GM18858 (cell line): Measurements from ENCODE around the gene MCAM.

Source experiments
- ATAC-seq: cut with Tn5 transposase; IDR thresholded peaks from one replicate; pipeline ENCODE4 v1.9.1; 2021; ENCODE audit not compliant: unreplicated experiment

The MCAM gene

DNA sequence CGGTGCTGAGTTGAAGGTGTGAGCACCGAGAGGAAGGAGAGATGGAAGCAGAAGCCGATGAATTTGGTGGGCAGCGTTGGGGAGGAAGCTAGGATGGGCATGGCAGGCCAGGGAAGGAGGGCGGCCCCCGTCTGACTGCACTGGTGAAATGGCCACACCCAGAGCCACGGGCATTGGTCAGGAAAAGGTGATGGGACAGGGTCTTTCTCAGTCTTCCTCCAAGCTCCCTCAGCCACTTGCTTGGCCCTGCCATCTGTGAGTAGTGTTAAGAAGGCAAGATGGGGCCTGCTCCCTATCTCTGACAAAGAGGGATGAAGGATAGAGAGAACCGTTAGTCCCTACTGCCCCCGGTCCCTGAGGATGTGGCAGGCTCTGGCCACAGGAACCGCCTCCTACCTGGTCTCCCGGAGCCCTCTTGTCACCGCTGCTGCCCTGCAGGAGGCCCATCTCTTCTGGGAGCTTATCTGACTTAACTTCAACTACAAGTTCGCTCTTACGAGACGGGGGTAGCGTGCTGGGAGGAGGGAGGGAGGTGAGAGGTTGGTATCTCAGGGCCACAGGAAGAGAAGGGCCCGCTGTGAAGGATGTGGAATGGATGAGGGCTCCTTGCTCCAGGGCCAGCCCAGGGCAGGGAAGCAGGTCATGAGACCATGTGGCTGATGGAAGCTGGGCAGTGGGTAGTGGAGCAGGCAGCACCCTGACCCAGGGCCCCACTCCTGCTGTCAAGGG lies 6.8 kb downstream of the MCAM start:
- ATAC-seq = no peak

DNA sequence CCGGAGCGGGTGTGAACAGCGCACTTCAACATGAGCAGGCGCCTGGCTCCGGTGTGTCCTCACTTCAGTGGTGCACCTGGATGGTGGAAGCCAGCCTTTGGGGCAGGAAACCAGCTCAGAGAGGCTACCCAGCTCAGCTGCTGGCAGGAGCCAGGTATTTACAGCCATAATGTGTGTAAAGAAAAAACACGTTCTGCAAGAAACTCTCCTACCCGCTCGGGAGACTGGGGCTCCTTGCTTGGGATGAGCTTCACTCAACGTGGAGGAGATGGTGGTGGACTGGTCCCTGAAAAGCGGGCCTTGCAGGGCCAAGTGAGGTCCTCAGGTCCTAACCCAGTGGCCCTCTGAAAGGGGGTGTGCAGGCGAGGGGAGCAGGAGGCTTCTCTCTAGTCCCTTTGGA lies 7.5 kb downstream of the MCAM start:
- ATAC-seq = no peak

DNA sequence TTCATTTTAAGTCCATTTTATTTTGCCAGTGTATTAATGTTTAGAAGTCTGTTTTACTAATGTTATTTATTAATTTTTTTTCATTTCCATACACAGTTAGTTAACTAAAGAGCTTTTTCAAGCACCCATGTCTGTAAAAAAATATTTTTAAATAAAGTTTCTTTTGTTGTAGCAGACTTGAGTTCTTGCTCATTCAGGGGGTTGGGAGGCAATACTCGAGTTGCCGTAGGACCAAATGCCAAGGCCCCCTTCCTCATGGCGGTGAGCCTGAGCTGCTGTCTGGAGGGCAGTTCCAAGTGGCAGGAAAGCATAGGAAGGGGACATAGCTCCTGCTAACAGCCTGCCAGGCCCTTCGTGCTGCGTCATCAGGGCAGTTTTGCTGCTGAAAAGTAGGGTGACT lies 9.0 kb downstream of the MCAM start:
- ATAC-seq = no peak

DNA sequence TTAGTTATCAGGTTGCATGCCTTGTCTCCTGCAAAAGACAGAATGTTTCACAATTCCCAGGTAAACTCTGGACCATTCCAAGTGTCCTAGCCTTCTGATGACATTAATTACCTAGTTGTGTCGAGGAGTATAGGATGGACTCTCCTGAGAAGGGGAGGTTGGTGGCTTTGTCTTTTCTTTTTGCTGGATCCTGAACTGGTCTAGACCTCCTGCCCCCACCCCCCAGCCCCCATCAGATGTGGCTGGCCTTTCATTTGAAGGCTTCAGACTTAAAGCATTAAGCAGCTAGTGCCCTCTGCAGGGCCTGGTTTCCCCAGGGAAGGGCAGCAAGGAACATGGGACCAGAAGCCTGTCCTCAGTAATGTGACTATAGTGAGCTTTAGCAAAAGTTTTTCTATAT lies 9.7 kb downstream of the MCAM start:
- ATAC-seq = no peak

DNA sequence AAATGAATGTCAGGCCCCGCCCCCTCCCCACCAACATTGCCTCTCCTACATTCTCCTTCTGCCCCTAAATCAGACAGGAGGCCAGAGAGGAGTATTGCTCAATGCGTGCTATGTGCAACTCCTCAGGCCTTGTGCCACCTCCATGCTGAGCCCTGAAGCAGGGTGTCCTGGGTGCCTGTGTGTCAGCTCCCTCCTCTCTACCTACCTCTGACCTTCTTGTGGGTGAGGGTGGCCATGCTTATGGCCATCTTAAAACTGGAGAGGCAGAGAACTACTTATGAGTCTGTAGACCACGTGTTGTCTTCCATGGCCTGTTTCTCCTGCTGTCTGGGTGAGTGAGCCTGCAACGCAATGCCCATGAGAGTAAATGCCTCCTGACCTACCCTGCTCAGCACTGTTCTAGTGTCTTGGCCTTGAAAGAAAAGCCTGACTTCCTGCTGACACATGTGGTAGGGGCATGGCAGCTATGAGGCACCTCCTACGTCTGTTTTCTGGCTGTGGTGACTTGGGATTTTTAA lies 10.5 kb downstream of the MCAM start:
- ATAC-seq = no peak

DNA sequence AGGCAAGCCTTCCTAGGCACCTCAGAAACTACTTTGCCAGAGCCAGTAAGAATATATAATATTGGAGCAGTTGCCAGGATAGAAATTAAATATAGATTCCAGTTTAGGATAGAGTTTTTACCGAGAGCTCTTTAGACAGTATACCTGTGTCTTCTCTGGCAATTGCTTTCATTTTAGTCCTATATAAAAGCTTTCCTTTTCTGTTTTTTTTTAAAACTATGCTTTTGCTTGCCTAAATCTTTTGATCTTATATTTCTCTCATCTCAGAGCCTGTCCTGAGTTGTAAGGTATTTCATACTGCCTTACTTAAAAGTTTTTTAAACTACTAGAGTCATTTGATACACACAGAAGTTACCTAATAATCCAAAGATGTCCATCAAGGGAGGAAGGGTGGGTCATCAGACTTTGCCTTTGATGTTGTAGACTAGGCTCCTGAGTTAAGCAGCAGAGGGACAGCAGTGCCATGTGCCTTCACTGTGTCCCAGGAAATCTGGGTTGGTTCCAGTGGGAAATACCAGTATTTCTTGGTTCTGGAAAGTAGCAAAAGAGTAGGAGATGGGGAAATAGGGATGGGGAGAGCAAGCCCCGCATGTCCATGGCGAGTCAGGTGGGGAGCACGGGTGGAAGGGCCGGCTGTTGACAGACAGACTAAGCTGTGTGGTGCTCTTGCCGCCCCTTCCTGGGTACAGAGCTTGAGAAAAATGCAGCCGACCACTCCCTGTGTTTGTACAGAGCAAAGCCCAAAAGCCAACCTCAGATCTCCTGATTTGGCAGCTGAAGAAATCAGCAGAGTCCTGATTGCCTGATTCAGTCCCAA lies 11.2 kb downstream of the MCAM start:
- no peak for ATAC-seq

DNA sequence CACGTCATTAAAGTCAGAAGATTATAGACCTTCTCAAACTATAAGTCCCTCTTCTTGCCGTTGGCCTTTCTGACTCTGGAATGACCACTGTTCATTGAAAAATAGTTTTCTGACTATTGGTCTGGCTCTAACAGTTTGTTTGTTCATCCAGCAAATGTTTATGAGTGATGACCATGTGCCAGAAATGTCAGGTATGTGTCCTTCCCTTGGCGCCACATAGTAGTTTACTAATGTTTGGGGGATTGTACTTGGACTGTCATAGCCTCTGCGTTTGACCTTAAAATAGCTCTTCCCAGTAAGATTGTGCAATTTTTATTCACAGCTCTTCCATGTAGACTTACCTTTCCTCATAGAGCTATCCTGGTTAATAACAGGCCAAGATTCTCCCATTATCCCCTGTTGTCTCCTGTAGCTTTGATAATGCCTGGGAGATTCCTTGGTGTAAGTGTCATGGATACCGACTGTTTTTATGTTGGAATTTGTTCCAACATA lies 13.7 kb downstream of the MCAM start:
- no peak for ATAC-seq

DNA sequence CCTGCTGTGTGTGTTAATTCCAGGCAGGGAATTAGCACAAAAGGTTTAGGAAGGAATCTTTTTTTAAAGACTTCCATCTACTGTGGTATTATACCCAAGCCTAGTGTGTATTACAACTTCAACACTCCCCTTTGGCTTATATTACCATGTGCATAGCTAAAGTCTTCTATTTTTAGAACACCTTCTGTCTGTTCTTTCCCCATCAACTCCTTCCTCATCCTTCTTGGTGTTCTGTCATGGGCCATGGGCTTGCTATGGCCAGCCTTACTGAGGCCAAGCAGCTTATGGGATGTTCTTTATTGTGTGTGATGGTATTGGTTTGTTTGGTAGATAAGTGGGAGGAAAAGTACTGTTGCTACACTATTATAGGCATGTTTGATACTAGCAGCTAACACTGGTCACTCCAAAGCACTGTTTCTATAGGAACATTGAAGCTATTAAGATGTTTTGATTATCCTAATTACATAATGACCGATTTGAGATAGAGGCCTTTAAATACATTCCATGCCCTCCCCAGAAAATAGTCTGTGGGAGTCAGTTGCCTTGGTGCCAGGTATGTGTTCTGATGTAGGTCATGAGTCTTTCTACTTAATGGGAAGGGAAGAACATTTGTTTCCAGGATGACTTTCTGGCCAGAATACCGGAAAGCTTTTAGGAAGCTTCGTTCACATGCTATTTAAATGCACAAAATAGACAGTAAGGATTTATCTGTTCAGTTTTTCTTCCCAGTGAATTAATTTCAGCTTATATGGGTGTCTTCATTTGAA lies 16.5 kb downstream of the MCAM start:
- ATAC-seq = no peak

DNA sequence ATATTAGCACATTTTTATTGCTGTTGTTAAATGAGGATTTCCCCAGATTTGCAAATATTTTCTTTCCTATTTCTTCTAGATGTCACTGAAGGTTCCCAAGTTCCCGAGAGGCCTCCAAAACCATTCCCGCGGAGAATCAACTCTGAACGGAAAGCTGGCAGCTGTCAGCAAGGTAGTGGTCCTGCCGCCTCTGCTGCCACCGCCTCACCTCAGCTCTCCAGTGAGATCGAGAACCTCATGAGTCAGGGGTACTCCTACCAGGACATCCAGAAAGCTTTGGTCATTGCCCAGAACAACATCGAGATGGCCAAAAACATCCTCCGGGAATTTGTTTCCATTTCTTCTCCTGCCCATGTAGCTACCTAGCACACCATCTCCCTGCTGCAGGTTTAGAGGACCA lies 17.5 kb downstream of the MCAM start:
- ATAC-seq = no peak

DNA sequence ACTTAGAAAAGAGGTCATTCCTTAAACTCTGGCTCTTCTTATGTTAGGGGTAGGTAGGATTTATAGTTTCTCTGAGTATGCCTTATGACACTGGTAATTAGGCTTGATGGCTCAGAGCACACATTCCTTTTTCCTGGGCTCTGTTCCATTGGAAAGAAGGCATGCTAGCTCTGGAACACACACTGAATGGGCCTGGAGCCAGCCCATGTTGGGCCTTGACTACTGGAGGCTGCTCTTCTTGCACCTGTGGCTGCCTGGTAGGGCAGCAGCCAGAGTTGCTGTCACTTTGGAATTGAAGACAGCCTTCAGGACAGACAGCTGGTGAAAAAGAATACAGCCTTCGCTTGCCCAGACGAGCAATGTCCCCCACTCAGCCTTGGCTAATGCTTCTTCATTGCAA lies 18.2 kb downstream of the MCAM start:
- no peak for ATAC-seq

DNA sequence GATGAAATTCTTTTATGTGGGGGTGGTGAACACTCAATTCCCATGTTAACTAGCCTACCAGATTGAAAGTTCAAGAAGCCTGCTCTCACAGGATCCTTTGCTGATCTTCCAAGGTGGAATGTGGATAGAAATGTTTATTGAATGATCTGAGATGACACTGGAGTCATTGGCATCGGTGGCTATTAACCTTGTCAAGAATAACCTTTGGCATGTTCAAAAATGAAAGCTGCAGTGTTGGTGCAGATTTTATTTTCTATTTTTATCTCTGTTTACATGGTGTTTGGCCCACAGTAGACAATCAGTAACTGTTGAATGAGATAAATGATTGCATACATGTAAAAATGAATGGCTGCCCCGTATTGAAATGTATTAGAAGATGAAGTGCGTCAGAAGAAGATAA lies 19.0 kb downstream of the MCAM start:
- ATAC-seq = no peak

DNA sequence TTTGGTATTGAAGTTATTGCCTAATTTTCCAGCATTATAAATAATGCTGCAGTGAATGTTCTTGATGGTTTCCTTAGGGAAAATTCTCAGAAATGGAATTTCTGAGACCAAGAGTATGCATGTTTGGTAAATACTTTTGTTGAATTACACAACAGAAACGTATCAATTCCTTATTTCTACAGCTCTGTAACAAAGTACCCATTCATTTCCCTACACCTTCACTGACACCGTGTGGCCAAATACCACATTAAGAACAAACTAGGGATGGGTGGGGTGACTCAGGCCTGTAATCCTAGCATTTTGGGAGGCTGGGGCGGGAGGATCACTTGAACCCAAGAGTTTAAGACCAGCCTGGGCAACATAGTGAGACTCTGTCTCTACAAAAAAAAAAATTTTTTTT lies 21.8 kb downstream of the MCAM start:
- ATAC-seq = no peak

DNA sequence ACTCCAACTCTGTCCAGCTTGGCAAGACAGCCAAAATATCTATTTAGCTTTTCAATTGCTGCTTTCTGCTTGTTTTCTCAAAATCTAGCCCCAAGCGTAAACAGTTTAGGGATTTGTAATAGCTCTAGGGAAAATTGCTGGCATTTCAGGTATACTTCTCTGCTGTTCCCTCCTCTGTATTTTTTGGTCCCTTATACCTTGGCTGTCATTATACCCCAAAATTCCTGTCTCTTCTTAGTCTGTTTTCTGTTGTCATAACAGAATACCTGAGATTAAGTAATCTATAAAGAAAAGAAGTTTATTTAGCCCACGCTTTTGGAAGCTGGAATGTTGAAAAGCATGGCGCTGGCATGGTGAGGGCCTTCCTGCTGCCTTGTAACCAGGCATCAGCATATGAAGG lies 23.5 kb downstream of the MCAM start:
- no peak for ATAC-seq

DNA sequence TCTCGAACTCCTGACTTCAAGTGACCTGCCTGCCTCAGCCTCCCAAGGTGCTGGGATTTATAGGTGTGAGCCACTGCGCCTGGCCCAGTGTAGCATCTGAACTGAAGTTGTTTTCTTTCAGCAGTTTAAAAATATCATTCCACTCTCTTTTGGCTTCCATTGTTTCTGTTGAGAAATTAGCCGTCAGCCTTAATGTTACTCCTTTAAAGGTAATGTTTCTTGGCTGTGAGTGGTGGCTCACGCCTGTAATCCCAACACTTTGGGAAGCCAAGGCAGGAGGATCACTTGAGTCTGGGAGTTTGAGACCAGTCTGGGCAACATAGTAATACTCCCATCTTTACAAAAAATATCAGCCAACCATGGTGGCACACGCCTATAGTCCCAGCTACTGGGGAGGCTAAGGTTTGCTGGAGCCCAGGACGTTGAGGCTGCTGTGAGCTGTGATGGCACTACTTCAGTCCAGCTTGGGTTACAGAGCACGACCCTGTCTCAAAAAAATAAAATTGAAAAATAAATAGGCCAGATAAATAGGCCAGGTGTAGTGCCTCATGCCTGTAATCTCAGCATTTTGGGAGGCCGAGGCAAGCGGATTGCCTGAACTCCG lies 25.9 kb downstream of the MCAM start:
- no peak for ATAC-seq

DNA sequence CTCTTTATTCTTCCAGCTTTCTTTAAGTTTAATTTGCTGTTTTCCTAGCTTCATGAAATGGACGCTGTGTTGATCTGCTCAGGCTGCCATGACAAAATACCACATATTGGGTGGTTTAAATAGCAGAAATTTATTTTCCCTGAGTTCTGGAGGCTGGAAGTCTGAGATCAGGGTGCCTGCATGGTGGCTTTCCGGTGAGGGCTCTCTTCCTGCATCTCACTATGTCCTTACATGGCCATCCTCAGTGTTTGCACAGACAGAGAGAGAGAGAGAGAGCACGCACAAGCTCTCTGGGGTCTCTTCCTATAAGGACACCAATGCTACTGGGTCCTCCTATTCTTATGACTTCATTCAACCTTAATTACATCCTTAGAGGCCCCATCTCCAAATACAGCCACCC lies 28.7 kb downstream of the MCAM start:
- no peak for ATAC-seq

DNA sequence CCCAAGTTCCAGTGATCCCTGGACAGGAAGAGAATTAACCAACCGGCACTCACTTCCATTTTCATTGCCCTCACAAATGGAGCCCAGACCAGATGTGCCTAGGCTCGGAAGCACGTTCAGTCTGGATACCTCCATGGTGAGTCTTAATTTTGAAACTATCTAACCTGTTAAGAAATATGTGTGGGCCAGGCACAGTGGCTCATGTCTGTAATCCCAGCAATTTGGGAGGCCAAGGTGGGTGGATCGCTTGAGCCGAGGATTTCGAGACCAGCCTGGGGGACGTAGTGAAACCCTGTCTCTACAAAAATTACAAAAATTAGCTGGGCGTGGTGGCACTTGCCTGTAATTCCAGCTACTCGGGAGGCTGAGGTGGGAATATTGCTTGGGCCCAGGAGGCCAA lies 31.5 kb downstream of the MCAM start:
- ATAC-seq = no peak

DNA sequence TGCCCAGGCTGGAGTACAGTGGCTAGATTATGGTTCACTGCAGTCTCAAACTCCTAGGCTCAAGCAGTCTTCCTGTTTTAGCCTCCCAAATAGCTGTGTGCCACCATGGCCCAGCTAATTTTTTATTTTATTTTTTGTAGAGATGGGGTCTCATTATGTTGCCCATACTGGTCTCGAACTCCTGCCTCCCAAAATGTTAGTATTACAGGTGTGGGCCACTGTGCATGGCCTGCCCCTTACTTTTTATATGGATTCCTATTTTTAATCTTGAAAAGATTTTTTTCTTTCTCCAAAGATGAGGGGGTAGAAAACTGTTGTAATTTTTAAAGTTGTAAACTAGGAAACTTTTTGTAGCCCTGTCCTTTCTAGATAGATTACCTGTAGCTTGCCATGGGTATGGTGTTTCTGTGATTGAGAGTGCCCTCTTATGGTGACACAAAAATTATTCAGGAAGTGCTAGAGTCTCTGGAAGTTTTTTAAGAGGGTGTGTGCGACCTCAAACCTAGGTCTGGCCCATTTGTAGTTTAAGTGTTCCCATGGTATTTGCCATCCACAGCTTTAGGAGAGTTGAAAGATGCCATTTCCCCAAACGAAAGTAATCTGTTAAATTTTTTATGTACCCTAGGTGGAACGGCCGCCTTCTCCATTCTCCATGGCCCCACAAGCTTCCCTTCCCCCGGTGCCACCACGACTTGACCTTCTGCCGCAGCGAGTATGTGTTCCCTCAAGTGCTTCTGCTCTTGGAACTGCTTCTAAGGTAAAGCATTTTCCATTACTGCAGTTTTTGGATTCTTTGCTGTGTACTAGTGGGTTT lies 32.4 kb downstream of the MCAM start:
- ATAC-seq = no peak

DNA sequence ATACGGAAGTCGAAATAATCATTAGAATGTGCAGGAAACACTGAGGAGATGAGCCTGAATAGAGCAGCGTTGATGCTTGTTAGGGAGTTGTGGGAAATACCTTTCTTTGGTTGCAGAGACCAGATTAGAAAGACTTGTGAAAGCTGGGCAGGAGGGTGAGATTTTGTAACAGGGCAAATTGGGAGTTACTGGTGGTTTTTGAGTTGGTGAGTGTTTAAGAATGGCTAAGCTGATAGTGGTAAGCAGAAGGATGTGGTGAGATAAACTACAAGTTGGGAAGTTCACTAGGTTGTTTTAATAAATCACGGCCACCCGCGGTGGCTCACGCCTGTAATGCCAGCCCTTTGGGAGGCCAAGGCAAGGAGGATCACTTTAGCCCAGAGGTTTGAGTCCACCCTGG lies 34.4 kb downstream of the MCAM start:
- no peak for ATAC-seq

DNA sequence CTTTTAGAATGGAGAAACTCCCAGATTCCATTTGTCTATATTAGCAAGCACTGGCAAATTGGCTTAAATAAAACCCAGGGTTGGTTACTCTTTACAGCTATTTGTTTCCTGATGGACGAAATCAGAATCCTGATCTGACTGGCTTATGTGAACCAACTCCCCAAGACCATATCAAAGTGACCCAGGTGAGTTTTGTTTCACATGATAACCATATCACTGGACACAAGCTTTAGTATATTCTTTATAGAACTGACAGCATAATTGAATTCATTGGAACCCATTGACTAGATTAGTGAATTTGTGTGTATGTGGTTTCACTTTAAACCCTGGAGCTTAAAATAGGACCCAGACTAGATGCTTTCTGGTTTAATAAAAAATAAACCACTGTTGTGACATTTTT lies 39.3 kb downstream of the MCAM start:
- no peak for ATAC-seq

DNA sequence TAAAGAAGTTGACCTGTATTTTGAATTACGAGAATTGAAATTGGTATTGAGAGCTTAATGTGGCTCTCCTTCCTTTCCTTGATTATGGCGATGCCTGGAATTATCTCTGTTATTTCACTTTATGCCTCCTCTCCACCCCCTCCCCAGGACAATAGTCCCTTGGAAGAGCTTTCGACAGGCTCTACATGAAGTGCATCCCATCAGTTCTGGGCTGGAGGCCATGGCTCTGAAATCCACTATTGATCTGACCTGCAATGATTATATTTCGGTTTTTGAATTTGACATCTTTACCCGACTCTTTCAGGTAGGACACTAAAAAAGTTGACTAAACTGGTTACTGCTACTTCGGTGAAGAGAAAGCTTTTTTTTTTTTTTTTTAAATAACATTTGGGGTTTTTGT lies 43.2 kb downstream of the MCAM start:
- ATAC-seq = no peak
